HG03469 (cell line): ENCODE results near the gene ANKRD62.

Experiments used
- ATAC-seq: cut with Tn5 transposase; IDR thresholded peaks from one replicate; pipeline ENCODE4 v1.9.1; 2021; ENCODE audit warnings: mild to moderate bottlenecking, moderate library complexity, moderate number of reproducible peaks; ENCODE audit not compliant: unreplicated experiment

ANKRD62 gene

GRCh38 chr18:12165038-12165768 lies 71.6 kb downstream of the ANKRD62 start:
- no peak for ATAC-seq
